ENCODE data around the gene ARHGAP44.

GRCh38 chr17:12900474-12900873 lies 111.2 kb downstream of the ARHGAP44 start:
- TF ChIP-seq POLR2A (IDR thresholded peaks at IDR 0.05) (no peak), CTCF (IDR thresholded peaks at IDR 0.05) (no peak)

Data from thyroid gland (tissue), 4 donors.